GM23248 (cell line): ENCODE measurements around the gene SYNE2.

ENCODE experiments used
- EZH2 ChIP-seq: fragments of 200-600 bp; sonication (generic); IDR thresholded peaks from 2 replicates; pipeline ENCODE4 v1.6.1; 2018; ENCODE audit warnings: antibody characterized with exemption, mild to moderate bottlenecking; ENCODE audit not compliant: insufficient read depth, poor library complexity, severe bottlenecking
- EZH2phosphoT487 ChIP-seq: fragments of 200-600 bp; sonication (generic); IDR thresholded peaks from 2 replicates; pipeline ENCODE4 v1.6.1; 2018; ENCODE audit warnings: antibody characterized with exemption, moderate library complexity, mild to moderate bottlenecking, low read depth; ENCODE audit not compliant: insufficient read depth

- TF ChIP-seq EZH2 = no peak
- no peak for TF ChIP-seq EZH2phosphoT487
Measured at GRCh38 chr14:63895510-63895909, 42.7 kb downstream of the SYNE2 start.
